ENCODE results near the gene CACNA1D. TPM values are rescaled to one million over a fixed set of nuclear protein-coding genes. Genes with fewer than 3 reads are reported as not detected.

The CACNA1D gene
- total and polyA plus RNA-seq, 9 of the 15 experiments (the other 6 are each of a cell fraction or from before 2014, with no cell fraction given) = 0.29 TPM; not detected in 8

GRCh38 chr3:53628536-53629401 is 134.4 kb downstream of the CACNA1D start (continued):
- no peak for TF ChIP-seq U2AF1 (optimal IDR thresholded peaks at IDR 0.05; ENCODE audit: low read depth, low read length)
- no peak for TF ChIP-seq GATAD2B (IDR thresholded peaks at IDR 0.05; ENCODE audit: borderline replicate concordance)
- no peak for TF ChIP-seq RNF2 (IDR thresholded peaks at IDR 0.05)

GRCh38 chr3:53629402-53629723 is 135.0 kb downstream of the CACNA1D start:
- ChIA-PET POLR2A (interaction anchor here (0.5 kb wide), 1 partner anchor 359 kb away, joined by 3 read pairs; no protein-coding TSS in a partner anchor), CTCF (ENCODE audit: low intra/inter-chr PET ratio) (no interaction called here)
- no peak overlapping the region for H3K9ac ChIP-seq (ENCODE audit: insufficient read depth in 1 of 2, low read depth in 2 of 2, low read length in 2 of 2)
- H3K79me2 ChIP-seq (ENCODE audit: control insufficient read depth, insufficient read depth, low read length) = no peaks in the 10 kb centered on the region
- no peak for FAIRE-seq
- DNase-seq (ENCODE audit: extremely low read depth in 1 of 4, low spot score in 3 of 4) = no peak
- no peak overlapping the region for H3K27ac ChIP-seq (ENCODE audit: extremely low read depth, low read depth, low read length)
- intact Hi-C loops (cut with micrococcal nuclease) (no loop called here), in situ Hi-C loops (cut with MboI) (no loop called here)
- no peaks in the 10 kb centered on the region for H3K36me3 ChIP-seq (ENCODE audit: control insufficient read depth, insufficient read depth, low read length)
- peaks cover 0 to 10% of the 10 kb centered on the region in 2 experiments; a peak in 2 of 5 replicates for H3K27me3 ChIP-seq (ENCODE audit: control insufficient read depth in 2 of 2, insufficient read depth in 2 of 2, low read length in 2 of 2)
- H4K20me1 ChIP-seq (replicated peaks; ENCODE audit: control insufficient read depth, insufficient read depth, low read length) = no peaks in the 10 kb centered on the region
- BruUV-seq (replicated peaks) = no TSS peak
- H2AFZ ChIP-seq (ENCODE audit: low read depth, low read length) = no peak overlapping the region
- 0% methylated on average over 2 of the region's 2 CpGs for WGBS (ENCODE audit: insufficient coverage, low coverage, missing lambda C conversion rate)
- H3K4me1 ChIP-seq (replicated peaks in 1 of 2; ENCODE audit: control insufficient read depth in 2 of 2, insufficient read depth in 2 of 2, low read length in 2 of 2) = no peaks in the 10 kb centered on the region; a peak in 1 of 5 replicates
- no peak overlapping the region for H3K4me3 ChIP-seq
- H3K9me1 ChIP-seq (ENCODE audit: control insufficient read depth, insufficient read depth, low read length) = no peaks in the 10 kb centered on the region
- H3K9me3 ChIP-seq (replicated peaks; ENCODE audit: control insufficient read depth, insufficient read depth, low read depth, low read length) = no peaks in the 10 kb centered on the region
- H3K4me2 ChIP-seq (ENCODE audit: insufficient read depth, low read length) = no peak overlapping the region
- no peak for ATAC-seq
- no peak for TF ChIP-seq TAF1 (IDR thresholded peaks at IDR 0.05; ENCODE audit: control insufficient read depth, extremely low read depth, insufficient read depth, low read length, severe bottlenecking)
- TF ChIP-seq MXI1 (IDR thresholded peaks at IDR 0.05; ENCODE audit: low read depth, low read length) = no peak
- no peak for TF ChIP-seq STAT5A (IDR thresholded peaks at IDR 0.05; ENCODE audit: borderline replicate concordance, low read length)
- no peak for TF ChIP-seq HMG20B (CRISPR knock-in tag; IDR thresholded peaks at IDR 0.05)
- TF ChIP-seq SP1 (CRISPR knock-in tag; IDR thresholded peaks at IDR 0.05) = no peak
- no peak for TF ChIP-seq TSC22D4 (tag; IDR thresholded peaks at IDR 0.05)
- TF ChIP-seq MYNN (IDR thresholded peaks at IDR 0.05) = no peak
- TF ChIP-seq MYNN (CRISPR knock-in tag; IDR thresholded peaks at IDR 0.05) = no peak
- no peak for TF ChIP-seq ZNF347 (CRISPR knock-in tag; IDR thresholded peaks at IDR 0.05; ENCODE audit: low read depth)
- TF ChIP-seq PCBP1 (IDR thresholded peaks at IDR 0.05; ENCODE audit: low read depth, low read length, poor library complexity, severe bottlenecking) = no peak
- no peak for TF ChIP-seq FOXP4 (CRISPR knock-in tag; IDR thresholded peaks at IDR 0.05; ENCODE audit: borderline replicate concordance)
- TF ChIP-seq E2F3 (CRISPR knock-in tag; IDR thresholded peaks at IDR 0.05) = no peak
- TF ChIP-seq ZKSCAN1 (IDR thresholded peaks at IDR 0.05; ENCODE audit: low read depth, low read length) = no peak
- no peak for TF ChIP-seq ZBTB49 (CRISPR knock-in tag; IDR thresholded peaks at IDR 0.05; ENCODE audit: borderline replicate concordance)
- no peak for TF ChIP-seq NR2C2 (CRISPR knock-in tag; IDR thresholded peaks at IDR 0.05)
- TF ChIP-seq NR2C2 (tag; IDR thresholded peaks at IDR 0.05) = no peak

All from K562 (cell line).